HS-5 (cell line): ENCODE data around the gene CCDC30.
"Not testable (repeated sequence)": the region's sequence is repeated elsewhere in the genome, so short reads cannot be mapped to it uniquely, and the experiment has no call there.

Source experiments
- DNase-seq: peaks from one replicate; pipeline ENCODE4 v3.0.0-alpha.2; 2012; ENCODE audit warnings: low read depth

Gene CCDC30

DNA sequence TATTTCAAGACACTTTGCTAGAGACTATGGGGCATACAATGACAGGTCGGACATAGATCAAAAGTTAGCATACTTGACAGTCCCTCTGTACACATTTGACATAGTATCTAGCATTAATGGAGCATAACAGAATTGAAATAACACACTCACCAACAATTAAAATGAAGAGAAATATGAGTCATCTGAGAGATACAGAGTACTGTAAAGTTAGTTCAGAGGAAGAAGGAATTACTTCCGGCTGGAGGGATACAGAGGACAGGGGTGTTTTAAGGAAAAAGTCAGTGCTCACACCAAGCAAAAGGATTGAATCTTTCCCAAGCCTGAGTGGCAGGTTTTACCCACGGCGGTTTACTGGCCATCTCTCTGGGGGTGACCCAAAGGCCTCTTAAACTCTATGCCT lies 9.7 kb upstream of the CCDC30 start:
- DNase-seq = no peak

DNA sequence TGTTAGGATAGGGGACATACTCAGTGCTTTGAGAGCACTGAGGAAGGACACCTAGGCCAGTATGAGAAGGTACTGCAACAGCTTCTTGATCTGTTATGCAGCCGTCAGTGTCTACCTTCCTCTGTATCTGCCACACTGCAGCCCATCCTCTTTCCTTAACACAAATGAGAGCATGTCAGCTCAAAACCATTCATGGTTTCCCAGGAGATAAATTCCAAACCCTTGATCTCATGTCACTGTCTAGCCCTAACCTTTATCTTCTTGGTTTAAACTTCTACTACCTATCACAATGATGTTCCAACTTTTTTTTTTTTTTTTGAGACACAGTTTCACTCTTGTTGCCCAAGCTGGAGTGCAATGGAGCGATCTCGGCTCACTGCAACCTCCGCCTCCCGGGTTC lies 8.7 kb upstream of the CCDC30 start:
- no peak for DNase-seq

GRCh38 chr1:42456010-42456753 lies 6.9 kb upstream of the CCDC30 start, which contains the start of the genes PPCS and ZMYND12:
PPCS (plus strand) TSS chr1:42456543; CDS start chr1:42456566, 23 bp downstream.
ZMYND12 (minus strand) TSS chr1:42456022; CDS start chr1:42455997, 25 bp downstream.
- peak; percentile 63 for DNase-seq

- peak; percentile 22 for DNase-seq
Observed at GRCh38 chr1:42456754-42457089, 6.4 kb upstream of the CCDC30 start.

DNA sequence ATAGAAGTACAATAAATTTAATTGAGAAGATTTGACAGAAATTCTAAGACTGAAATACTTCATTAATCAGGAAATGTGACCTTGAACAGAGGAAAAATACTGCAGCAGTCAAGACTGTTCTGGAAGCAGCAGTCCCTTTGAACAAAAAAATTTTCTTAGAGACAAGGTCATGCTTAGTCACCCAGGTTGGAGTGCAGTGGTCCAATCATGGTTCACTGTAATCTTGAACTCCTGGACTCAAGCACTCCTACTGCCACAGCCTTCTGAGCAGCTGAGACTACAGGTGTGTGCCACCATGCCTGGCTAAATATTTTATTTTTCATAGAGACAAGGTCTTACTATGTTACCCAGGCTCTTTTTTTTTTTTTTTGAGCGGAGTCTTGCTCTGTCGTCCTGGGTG lies 1.9 kb upstream of the CCDC30 start:
- DNase-seq = no peak

DNA sequence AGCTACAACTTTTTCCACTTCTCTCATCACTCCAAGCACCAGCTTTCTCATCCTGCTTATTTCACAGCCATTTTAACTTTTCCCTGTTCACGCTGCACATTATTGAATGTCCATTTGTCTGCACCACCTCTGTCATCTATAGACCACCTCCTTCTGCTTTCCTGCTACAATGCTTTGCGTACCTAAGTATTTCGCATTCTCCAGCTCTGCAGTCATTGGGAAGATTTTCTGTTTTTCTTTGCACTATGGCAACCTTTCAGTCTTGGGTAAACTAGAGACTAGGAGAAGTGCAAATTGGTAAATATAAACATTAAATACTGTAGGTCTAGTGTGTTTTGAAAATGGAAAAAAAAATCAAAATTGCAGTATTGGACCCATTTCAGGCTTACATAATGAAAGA lies 835 bp downstream of the CCDC30 start:
- no peak for DNase-seq

GRCh38 chr1:42466030-42466429 lies 2.9 kb downstream of the CCDC30 start:
- no peak for DNase-seq

DNA sequence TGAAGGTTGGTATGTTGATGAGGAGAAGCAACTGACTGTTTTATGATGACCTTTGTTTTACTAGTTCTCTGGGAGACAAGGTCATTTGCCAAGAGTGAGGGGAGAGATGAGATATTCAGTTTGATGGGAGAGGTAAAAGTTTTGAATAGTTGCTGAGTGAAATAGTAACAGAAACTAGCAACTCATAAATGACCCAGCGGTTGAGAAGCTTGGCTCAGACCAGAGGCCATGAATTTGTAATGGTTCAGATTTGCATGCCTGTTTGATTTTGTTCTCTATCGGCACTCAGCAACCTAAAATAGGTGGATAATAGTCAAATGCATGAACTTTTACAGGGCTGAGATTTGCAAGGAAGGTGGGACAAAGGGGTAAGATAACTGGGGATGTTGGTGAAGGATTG lies 6.6 kb downstream of the CCDC30 start:
- DNase-seq = no peak

- no peak for DNase-seq
Observed at GRCh38 chr1:42476605-42477004, 13.5 kb downstream of the CCDC30 start.

- DNase-seq = not testable (repeated sequence)
Observed at GRCh38 chr1:42477354-42477753, 14.3 kb downstream of the CCDC30 start.

GRCh38 chr1:42477775-42478174 lies 14.7 kb downstream of the CCDC30 start:
- no peak for DNase-seq

GRCh38 chr1:42479621-42480020 lies 16.5 kb downstream of the CCDC30 start:
- DNase-seq = no peak

GRCh38 chr1:42480921-42481320 lies 17.8 kb downstream of the CCDC30 start:
- DNase-seq = peak; percentile 25

DNA sequence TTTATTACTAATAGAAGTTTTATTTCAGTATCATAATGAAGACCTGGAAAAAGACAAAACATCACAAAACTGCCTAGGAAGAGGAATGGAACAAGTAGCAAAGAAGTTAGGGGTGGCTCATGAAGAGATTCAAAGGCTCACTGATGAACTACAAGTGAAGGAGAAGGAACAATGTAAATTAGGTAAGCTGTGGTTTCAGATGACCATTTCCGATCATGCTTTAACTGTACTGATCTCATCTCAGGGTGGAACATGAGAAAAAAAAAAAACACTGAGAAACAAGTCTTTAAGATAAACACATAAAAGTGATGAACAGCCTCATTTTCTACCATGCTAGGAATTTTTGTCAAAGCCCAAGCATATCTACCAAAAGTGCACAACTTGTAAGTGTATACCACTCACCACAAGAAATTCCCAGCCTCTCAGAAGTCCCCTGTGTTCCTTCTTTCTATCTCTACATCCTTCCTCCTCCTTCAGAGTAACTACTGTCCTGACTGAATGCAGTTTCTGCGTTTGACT lies 19.6 kb downstream of the CCDC30 start:
- DNase-seq = no peak

GRCh38 chr1:42484382-42484781 lies 21.3 kb downstream of the CCDC30 start:
- peak; percentile 82 for DNase-seq

GRCh38 chr1:42490237-42490636 lies 27.2 kb downstream of the CCDC30 start:
- no peak for DNase-seq

DNA sequence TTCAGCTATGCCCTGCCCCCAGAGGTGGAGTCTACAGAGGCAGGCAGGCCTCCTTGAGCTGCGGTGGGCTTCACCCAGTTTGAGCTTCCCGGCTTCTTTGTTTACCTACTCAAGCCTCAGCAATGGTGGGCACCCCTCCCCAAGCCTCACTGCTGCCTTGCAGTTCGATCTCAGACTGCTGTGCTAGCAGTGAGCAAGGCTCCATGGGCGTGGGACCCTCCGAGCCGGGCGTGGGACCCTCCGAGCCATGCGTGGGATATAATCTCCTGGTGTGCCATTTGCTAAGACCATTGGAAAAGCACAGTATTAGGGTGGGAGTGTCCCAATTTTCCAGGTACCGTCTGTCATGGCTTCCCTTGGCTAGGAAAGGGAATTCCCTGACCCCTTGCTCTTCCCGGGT lies 38.9 kb downstream of the CCDC30 start:
- not testable (repeated sequence) for DNase-seq

DNA sequence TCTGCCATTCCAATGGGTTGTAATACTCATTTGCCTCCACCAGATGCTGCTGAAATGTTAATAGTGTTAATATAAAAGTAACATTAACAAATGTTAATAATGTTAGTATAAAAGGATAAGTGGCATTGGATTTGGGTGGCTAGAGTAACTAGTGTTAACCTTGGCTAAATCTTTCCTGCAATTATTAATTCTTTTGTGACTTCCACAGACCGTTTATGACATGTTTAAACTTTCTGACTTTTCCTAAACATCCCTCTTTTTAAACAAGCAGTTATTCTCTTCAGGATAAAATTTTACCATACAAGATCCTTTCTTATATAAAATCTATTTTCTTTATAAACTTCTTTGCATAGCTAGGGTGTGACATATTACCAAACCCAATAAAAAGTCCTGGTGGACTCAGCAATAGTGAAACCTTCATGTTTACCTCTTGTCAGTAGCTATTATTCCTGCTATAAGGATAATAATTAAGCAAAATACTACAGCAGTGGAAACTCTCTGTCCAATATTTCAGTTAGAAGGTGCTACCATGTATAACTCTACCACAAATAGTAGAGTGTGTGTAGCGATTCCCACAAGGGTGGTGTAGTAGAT lies 41.5 kb downstream of the CCDC30 start:
- DNase-seq = no peak

DNA sequence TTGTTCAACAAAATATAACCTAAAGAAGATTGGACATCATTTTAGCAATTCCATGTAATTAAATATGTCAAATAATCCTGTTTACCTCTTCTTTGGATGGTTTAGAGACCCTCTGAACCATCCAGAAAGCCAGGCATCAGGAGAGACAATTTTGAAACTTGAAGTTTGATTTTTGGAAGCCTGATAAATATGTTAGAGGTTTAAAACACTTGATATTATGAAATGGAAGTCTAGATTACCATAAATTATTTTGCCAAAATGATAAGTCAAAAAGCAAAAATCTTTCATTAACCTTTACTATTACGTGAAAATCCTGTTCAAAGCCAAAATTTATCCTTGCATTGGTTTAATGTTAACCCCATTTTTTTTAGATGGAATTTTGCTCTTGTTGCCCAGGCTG lies 43.5 kb downstream of the CCDC30 start:
- DNase-seq = no peak

GRCh38 chr1:42511581-42512155 lies 48.6 kb downstream of the CCDC30 start:
- DNase-seq = not testable (repeated sequence)

DNA sequence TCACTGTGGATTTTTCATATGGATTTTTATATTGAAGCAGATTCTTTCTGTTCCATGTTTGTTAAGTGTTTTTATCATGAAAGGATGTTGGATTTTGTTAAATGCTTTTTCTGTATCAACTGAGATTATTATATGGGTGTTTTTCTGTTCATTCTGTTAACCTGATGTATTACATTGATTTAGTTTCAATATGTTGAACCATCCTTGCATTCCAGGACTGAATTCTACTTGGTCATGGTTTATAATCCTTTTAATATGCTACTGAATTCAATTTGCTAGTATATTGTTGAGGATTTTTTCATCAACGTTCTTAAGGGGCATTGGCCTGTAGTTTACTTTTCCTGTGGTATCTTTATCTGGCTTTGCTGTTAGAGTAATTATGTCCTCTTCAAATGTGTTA lies 55.8 kb downstream of the CCDC30 start:
- DNase-seq = no peak

DNA sequence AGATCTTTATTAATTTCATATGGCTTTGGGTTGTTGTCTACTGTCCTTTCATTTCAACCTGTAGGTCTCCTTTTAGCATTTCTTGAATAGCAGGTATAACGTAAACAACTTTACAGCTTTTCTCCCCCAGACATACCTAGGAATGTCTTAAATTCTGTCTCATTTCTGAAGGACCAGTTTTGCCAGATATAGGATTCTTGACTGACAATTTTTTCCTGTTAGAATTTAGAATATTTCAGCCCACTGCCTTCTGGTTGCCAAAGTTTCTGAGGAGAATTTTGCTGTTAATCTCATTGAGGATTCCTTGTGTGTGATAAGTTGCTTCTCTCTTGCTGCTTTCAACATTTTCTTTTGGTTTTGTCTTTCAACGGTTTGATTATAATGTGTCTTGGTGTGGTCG lies 60.1 kb downstream of the CCDC30 start:
- DNase-seq = no peak

DNA sequence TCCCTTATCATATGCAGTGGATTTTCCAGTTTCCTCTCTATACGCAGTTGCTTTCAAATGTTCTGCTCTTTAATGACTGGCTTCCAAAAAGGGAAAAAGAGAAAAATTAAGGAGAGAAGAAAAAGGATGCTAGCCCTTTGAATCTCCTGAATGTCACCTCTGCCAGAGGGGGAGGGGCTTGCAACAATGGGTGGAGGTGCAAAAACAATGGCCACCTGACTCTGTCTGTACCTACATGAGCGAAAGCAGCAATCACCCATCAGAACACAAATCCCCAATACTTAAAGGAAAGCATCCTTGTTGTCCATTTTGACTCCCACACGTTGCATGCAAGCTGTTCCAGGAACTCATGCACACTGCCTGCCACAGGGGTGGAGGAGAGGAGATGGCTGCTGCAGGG lies 61.2 kb downstream of the CCDC30 start:
- DNase-seq = no peak
